OCI-LY1 (cell line): ENCODE results near the gene PPP1R36.
"Not testable (repeated sequence)": the region's sequence is repeated elsewhere in the genome, so short reads cannot be mapped to it uniquely, and the experiment has no call there.

Experiments
- H2AFZ ChIP-seq: fragments of 200-600 bp; sonication (generic), shearing (Covaris generic); 2 replicates; pipeline ENCODE4 v1.6.0; 2014; ENCODE audit warnings: antibody characterized with exemption, mild to moderate bottlenecking, low read length
- H3F3A ChIP-seq: fragments of 200-600 bp; sonication (generic), shearing (Covaris generic); 2 replicates; pipeline ENCODE4 v1.6.0; 2014; ENCODE audit warnings: mild to moderate bottlenecking, antibody characterized with exemption, low read length, moderate library complexity; ENCODE audit not compliant: insufficient read depth
- H3K27ac ChIP-seq: fragments of 200-600 bp; sonication (generic); 2 replicates; pipeline ENCODE4 v1.5.1; 2014; ENCODE audit warnings: low read length, mixed run types, mild to moderate bottlenecking, low read depth; ENCODE audit not compliant: poor library complexity, severe bottlenecking
- H3K27me3 ChIP-seq: fragments of 200-600 bp; sonication (generic); 2 replicates; pipeline ENCODE4 v1.6.0; 2014; ENCODE audit warnings: antibody characterized with exemption, mild to moderate bottlenecking, low read length, moderate library complexity; ENCODE audit not compliant: insufficient read depth
- H3K36me3 ChIP-seq: fragments of 200-600 bp; sonication (generic); 2 replicates; pipeline ENCODE4 v1.6.1; 2014; ENCODE audit warnings: mild to moderate bottlenecking, antibody characterized with exemption, low read length, moderate library complexity, mixed read lengths; ENCODE audit not compliant: insufficient read depth
- H3K4me1 ChIP-seq: fragments of 200-600 bp; sonication (generic); 2 replicates; pipeline ENCODE4 v1.5.1; 2014; ENCODE audit warnings: mild to moderate bottlenecking, low read length, moderate library complexity; ENCODE audit not compliant: insufficient read depth, severe bottlenecking
- H3K4me2 ChIP-seq: fragments of 200-600 bp; sonication (generic), shearing (Covaris generic); 2 replicates; pipeline ENCODE4 v1.6.1; 2014; ENCODE audit warnings: low read length
- H3K4me3 ChIP-seq: fragments of 200-600 bp; sonication (generic); 2 replicates; pipeline ENCODE4 v1.5.1; 2014; ENCODE audit warnings: low read length, low read depth, mild to moderate bottlenecking, mixed read lengths; ENCODE audit not compliant: poor library complexity, severe bottlenecking
- H3K79me2 ChIP-seq: fragments of 200-600 bp; shearing (Covaris generic); 2 replicates; pipeline ENCODE4 v1.6.1; 2016; ENCODE audit warnings: mixed run types, low read length, mixed read lengths; ENCODE audit not compliant: insufficient read depth
- H3K9ac ChIP-seq: fragments of 200-600 bp; sonication (generic), shearing (Covaris generic); 2 replicates; pipeline ENCODE4 v1.6.1; 2014; ENCODE audit warnings: mild to moderate bottlenecking, low read length, mixed read lengths
- H3K9me2 ChIP-seq: fragments of 200-600 bp; sonication (generic), shearing (Covaris generic); 2 replicates; pipeline ENCODE4 v1.6.1; 2014; ENCODE audit warnings: low read depth, mild to moderate bottlenecking, low read length, mixed read lengths
- H3K9me3 ChIP-seq: fragments of 200-600 bp; shearing (Covaris generic); 2 replicates; pipeline ENCODE4 v1.6.1; 2014; ENCODE audit warnings: low read length, mixed read lengths
- H4K20me1 ChIP-seq: fragments of 200-600 bp; sonication (generic), shearing (Covaris generic); 2 replicates; pipeline ENCODE4 v1.6.0; 2016; ENCODE audit warnings: mild to moderate bottlenecking, low read length; ENCODE audit not compliant: insufficient read depth
- EZH2 ChIP-seq: fragments of 200-600 bp; sonication (generic), shearing (Covaris generic); IDR thresholded peaks from 2 replicates; pipeline ENCODE4 v1.8.0; 2017; ENCODE audit warnings: borderline replicate concordance, mixed run types, mild to moderate bottlenecking, antibody characterized with exemption, low read length, moderate library complexity, mixed read lengths
- TF ChIP-seq, protein P1 (sequence below): fragments of 200-600 bp; sonication (generic), shearing (Covaris generic); IDR thresholded peaks from 2 replicates; pipeline ENCODE4 v1.5.1; 2017; ENCODE audit warnings: mild to moderate bottlenecking, antibody characterized with exemption, low read length, moderate library complexity, mixed read lengths

PPP1R36 gene

DNA sequence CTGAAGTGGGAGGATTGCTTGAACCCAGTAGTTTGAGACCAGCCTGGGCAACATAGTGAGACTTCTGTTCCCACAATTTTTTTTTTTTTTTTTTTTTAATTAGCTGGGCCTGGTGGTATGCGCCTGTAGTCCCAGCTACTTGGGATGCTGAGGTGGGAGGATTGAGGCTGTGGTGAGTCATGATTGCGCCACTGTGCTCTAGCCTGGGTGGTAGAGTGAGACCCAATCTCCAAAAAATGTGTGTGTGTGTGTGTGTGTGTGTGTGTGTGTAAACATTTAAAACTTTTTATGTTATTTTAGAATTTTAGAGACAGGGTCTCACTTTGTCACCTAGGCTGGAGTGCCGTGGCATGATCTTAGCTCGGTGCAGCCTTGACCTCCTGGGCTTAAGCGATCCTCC lies 6.8 kb downstream of the PPP1R36 start:
- no peaks in the 10 kb centered on the region for H3K9me3 ChIP-seq
- no peak overlapping the region for H3K4me2 ChIP-seq
- H3K4me1 ChIP-seq, result no peaks in the 10 kb centered on the region
- no peak overlapping the region for H3K4me3 ChIP-seq
- no peaks in the 10 kb centered on the region for H3K36me3 ChIP-seq
- no peaks in the 10 kb centered on the region for H3K27me3 ChIP-seq
- no peaks in the 10 kb centered on the region for H4K20me1 ChIP-seq
- no peak overlapping the region for H2AFZ ChIP-seq
- no peaks in the 10 kb centered on the region for H3K79me2 ChIP-seq
- H3F3A ChIP-seq, result no peaks in the 10 kb centered on the region
- H3K9me2 ChIP-seq, result no peaks in the 10 kb centered on the region
- no peak overlapping the region for H3K27ac ChIP-seq
- TF ChIP-seq EZH2, result no peak
- TF ChIP-seq, protein P1, sequence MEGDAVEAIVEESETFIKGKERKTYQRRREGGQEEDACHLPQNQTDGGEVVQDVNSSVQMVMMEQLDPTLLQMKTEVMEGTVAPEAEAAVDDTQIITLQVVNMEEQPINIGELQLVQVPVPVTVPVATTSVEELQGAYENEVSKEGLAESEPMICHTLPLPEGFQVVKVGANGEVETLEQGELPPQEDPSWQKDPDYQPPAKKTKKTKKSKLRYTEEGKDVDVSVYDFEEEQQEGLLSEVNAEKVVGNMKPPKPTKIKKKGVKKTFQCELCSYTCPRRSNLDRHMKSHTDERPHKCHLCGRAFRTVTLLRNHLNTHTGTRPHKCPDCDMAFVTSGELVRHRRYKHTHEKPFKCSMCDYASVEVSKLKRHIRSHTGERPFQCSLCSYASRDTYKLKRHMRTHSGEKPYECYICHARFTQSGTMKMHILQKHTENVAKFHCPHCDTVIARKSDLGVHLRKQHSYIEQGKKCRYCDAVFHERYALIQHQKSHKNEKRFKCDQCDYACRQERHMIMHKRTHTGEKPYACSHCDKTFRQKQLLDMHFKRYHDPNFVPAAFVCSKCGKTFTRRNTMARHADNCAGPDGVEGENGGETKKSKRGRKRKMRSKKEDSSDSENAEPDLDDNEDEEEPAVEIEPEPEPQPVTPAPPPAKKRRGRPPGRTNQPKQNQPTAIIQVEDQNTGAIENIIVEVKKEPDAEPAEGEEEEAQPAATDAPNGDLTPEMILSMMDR, result no peak
- no peak overlapping the region for H3K9ac ChIP-seq

DNA sequence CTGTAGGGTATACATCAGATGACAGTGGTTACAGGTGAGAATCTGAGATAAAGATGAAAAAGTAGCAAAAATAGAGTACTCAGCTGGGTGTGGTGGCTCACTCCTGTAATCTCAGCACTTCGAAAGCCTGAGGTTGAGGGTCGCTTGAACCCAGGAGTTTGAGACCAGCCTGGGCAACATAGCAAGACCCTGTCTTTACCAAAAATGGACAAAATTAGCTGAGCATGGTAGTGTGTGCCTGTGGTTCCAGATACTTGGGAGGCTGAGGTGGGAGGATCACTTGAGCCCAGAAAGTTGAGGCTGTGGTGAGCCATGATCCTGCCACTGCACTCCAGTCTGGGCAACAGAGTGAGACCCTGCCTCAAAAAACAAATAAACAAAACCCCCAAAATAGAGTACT lies 8.5 kb downstream of the PPP1R36 start:
- not testable (repeated sequence) for H3K4me3 ChIP-seq, H3K4me2 ChIP-seq, H3K9ac ChIP-seq, H3F3A ChIP-seq, H3K27me3 ChIP-seq, H3K4me1 ChIP-seq, H3K27ac ChIP-seq, H3K9me2 ChIP-seq, H3K9me3 ChIP-seq, H2AFZ ChIP-seq, H3K36me3 ChIP-seq, H4K20me1 ChIP-seq, H3K79me2 ChIP-seq

DNA sequence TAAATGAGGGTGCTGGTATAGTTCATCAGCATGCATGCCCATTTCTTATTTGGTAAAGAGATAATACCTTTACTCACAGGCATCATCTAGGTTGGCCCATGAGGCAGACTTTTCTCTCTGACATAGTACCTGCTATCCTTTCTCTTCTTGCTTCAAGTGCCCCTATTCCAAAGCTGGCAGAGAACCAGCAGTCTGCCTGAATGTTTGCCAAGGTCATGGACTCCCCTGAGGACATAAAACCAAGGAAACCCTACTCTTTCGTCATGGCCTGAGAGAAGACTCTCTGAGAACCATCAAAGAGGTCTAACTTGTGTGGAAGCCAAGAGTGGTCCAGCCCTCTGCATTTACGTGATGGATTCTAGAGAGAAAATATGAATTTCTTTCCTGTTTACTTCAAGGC lies 11.9 kb downstream of the PPP1R36 start:
- H4K20me1 ChIP-seq, result no peaks in the 10 kb centered on the region
- H3K36me3 ChIP-seq, result no peaks in the 10 kb centered on the region
- no peaks in the 10 kb centered on the region for H3K79me2 ChIP-seq
- no peak overlapping the region for H2AFZ ChIP-seq
- H3K27ac ChIP-seq, result no peak overlapping the region
- H3K9ac ChIP-seq, result no peak overlapping the region
- H3F3A ChIP-seq, result no peaks in the 10 kb centered on the region
- no peaks in the 10 kb centered on the region for H3K9me3 ChIP-seq
- H3K4me2 ChIP-seq, result no peak overlapping the region
- no peaks in the 10 kb centered on the region for H3K9me2 ChIP-seq
- H3K27me3 ChIP-seq, result no peaks in the 10 kb centered on the region
- no peaks in the 10 kb centered on the region for H3K4me1 ChIP-seq
- no peak for TF ChIP-seq EZH2
- TF ChIP-seq, protein P1, result no peak
- H3K4me3 ChIP-seq, result no peak overlapping the region

DNA sequence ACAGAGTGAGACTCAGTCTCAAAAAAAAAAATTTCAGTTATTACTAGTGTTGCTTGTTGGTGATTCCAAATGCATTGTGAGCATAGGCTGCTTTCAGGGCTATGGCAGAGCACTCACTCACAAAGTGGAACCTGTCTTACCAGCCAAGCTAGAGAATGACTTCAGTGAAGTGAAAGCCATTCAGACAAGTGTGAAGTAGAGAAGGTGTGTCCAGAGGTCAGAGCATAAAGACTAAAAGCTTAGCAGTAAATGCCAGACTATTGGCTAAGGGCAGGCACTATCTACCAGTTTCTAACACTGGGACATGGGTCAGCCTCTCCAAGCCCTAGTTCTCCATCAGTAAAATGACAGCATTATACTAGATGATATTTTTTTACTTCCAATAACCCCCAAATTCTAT lies 12.7 kb downstream of the PPP1R36 start:
- Histone ChIP-seq H3K79me2 (no peaks in the 10 kb centered on the region), H3K9me2 (no peaks in the 10 kb centered on the region), H3K4me3 (no peak overlapping the region), H3K4me2 (no peak overlapping the region), H3K4me1 (no peaks in the 10 kb centered on the region), H3K36me3 (no peaks in the 10 kb centered on the region), H3K27ac (no peak overlapping the region), H3K9ac (no peak overlapping the region), H3K9me3 (no peaks in the 10 kb centered on the region), H3K27me3 (no peaks in the 10 kb centered on the region), H3F3A (no peaks in the 10 kb centered on the region), H4K20me1 (no peaks in the 10 kb centered on the region), H2AFZ (no peak overlapping the region)
- TF ChIP-seq EZH2, result no peak
- TF ChIP-seq, protein P1, result no peak
